OCI-LY7 (cell line): Measurements from ENCODE around the gene LFNG. TPM values are rescaled to one million over a fixed set of nuclear protein-coding genes. Genes with fewer than 3 reads are reported as not detected.

ENCODE experiments used
- BruUV-seq: library from RNA; stranded (reverse); fragments of 400-500 nt; replicated peaks from 2 replicates; lab custom pipeline; 2021; lab: Mats Ljungman, UMichigan
- CTCF ChIA-PET: fragments of 300-600 bp; sonication (Branson Sonifier 250); formaldehyde crosslinking; loops from one replicate; lab custom pipeline; 2022; ENCODE audit warnings: antibody characterized with exemption; ENCODE audit not compliant: unreplicated experiment; lab: Charles Lee
- POLR2A ChIA-PET: fragments of 300-600 bp; sonication (Branson Sonifier 250); formaldehyde crosslinking; loops from one replicate; lab custom pipeline; 2022; ENCODE audit warnings: antibody characterized with exemption; lab: Charles Lee
- DNase-seq: peaks from one replicate; pipeline ENCODE4 v3.0.0-alpha.2; 2015; ENCODE audit warnings: low spot score
- H2AFZ ChIP-seq: fragments of 200-600 bp; sonication (generic), shearing (Covaris generic); 2 replicates; pipeline ENCODE4 v1.6.1; 2014; ENCODE audit warnings: mild to moderate bottlenecking, antibody characterized with exemption, low read length, moderate library complexity
- H3K27ac ChIP-seq: fragments of 200-600 bp; sonication (generic); 2 replicates; pipeline ENCODE4 v1.5.1; 2014; ENCODE audit warnings: mixed run types, low read depth, mild to moderate bottlenecking, moderate library complexity, low read length, inconsistent platforms; ENCODE audit not compliant: poor library complexity, severe bottlenecking
- H3K36me3 ChIP-seq: fragments of 200-600 bp; sonication (generic); 2 replicates; pipeline ENCODE4 v1.6.1; 2014; ENCODE audit warnings: mild to moderate bottlenecking, antibody characterized with exemption, low read length, moderate library complexity, mixed read lengths; ENCODE audit not compliant: insufficient read depth
- H3K4me1 ChIP-seq: fragments of 200-600 bp; sonication (generic); 2 replicates; pipeline ENCODE4 v1.5.1; 2014; ENCODE audit warnings: mild to moderate bottlenecking, low read length; ENCODE audit not compliant: insufficient read depth, poor library complexity, severe bottlenecking
- H3K4me2 ChIP-seq: fragments of 200-600 bp; sonication (generic); 2 replicates; pipeline ENCODE4 v1.6.1; 2014; ENCODE audit warnings: mild to moderate bottlenecking, low read length
- H3K4me3 ChIP-seq: fragments of 200-600 bp; sonication (generic); 2 replicates; pipeline ENCODE4 v1.5.1; 2014; ENCODE audit warnings: mild to moderate bottlenecking, low read depth, low read length; ENCODE audit not compliant: poor library complexity, severe bottlenecking
- H3K79me2 ChIP-seq: fragments of 200-600 bp; sonication (generic); 2 replicates; pipeline ENCODE4 v1.6.1; 2016; ENCODE audit warnings: low read depth, mild to moderate bottlenecking, low read length, moderate library complexity, mixed read lengths; ENCODE audit not compliant: insufficient read depth
- H3K9me2 ChIP-seq: fragments of 200-600 bp; sonication (generic); 2 replicates; pipeline ENCODE4 v1.6.1; 2016; ENCODE audit warnings: mild to moderate bottlenecking, low read length, mixed read lengths; ENCODE audit not compliant: insufficient read depth
- H3K9me3 ChIP-seq: fragments of 200-600 bp; sonication (generic); 2 replicates; pipeline ENCODE4 v1.6.1; 2014; ENCODE audit warnings: mild to moderate bottlenecking, mixed run types, low read length, mixed read lengths
- H4K20me1 ChIP-seq: fragments of 200-600 bp; sonication (generic); 2 replicates; pipeline ENCODE4 v1.6.1; 2014; ENCODE audit warnings: mild to moderate bottlenecking, antibody characterized with exemption, low read length, moderate library complexity, mixed read lengths; ENCODE audit not compliant: insufficient read depth
- CTCF ChIP-seq: fragments of 200-600 bp; sonication (generic); conservative IDR thresholded peaks from 2 replicates; pipeline ENCODE4 v1.5.1; 2014; ENCODE audit warnings: mild to moderate bottlenecking, antibody characterized with exemption, low read length, moderate library complexity, mixed read lengths
- EZH2phosphoT487 ChIP-seq: fragments of 200-600 bp; sonication (generic); IDR thresholded peaks from 2 replicates; pipeline ENCODE4 v1.6.1; 2018; ENCODE audit warnings: low read depth, borderline replicate concordance, mild to moderate bottlenecking, mixed run types, antibody characterized with exemption, low read length, moderate library complexity, mixed read lengths
- intact Hi-C: fragments of 100-400 bp; cut with micrococcal nuclease; formaldehyde crosslinking; loops from one replicate; pipeline ENCODE4 v1.10.0; 2022; ENCODE audit not compliant: unreplicated experiment
- total RNA-seq, 2 experiments: library from RNA; depleted of rRNA in 1 of 2; stranded (reverse); fragments of >200 nt in 1 of 2; shearing (Covaris generic) in 1 of 2; gene quantifications; 2 replicates each; pipeline ENCODE4 v1.2.3, GENCODE V29; 2014 to 2022

LFNG gene
- total RNA-seq, 2 experiments from 2014 or later = 1.2 to 2.1 TPM

- no peak for TF ChIP-seq CTCF
- no peak for TF ChIP-seq EZH2phosphoT487
- H3K27ac ChIP-seq = no peak overlapping the region
- no peak for DNase-seq
- no peaks in the 10 kb centered on the region for H3K9me3 ChIP-seq
- H3K36me3 ChIP-seq = no peaks in the 10 kb centered on the region
- H4K20me1 ChIP-seq = no peaks in the 10 kb centered on the region
- H3K79me2 ChIP-seq = no peaks in the 10 kb centered on the region
- H3K9me2 ChIP-seq = no peaks in the 10 kb centered on the region
- H2AFZ ChIP-seq = no peak overlapping the region
- POLR2A ChIA-PET = no interaction called here
- H3K4me3 ChIP-seq = no peak overlapping the region
- no peak overlapping the region for H3K4me2 ChIP-seq
- CTCF ChIA-PET = no interaction called here
- H3K4me1 ChIP-seq = no peaks in the 10 kb centered on the region
- BruUV-seq = no TSS peak
- intact Hi-C loops = no loop called here
Observed at GRCh38 chr7:2492038-2492437, 27.5 kb upstream of the LFNG start.

GRCh38 chr7:2493205-2494164, 26.1 kb upstream of the LFNG start:
- POLR2A ChIA-PET = interaction anchor here (0.6 kb wide), 1 partner anchor 8 kb away, joined by 3 read pairs; no protein-coding TSS in a partner anchor
- no peaks in the 10 kb centered on the region for H3K36me3 ChIP-seq
- no peaks in the 10 kb centered on the region for H3K9me2 ChIP-seq

More at GRCh38 chr7:2493205-2494164, 26.1 kb upstream of the LFNG start:
- no peak overlapping the region for H3K4me2 ChIP-seq
- no peak overlapping the region for H3K4me3 ChIP-seq
- no peak overlapping the region for H3K27ac ChIP-seq
- H3K79me2 ChIP-seq = no peaks in the 10 kb centered on the region
- no peaks in the 10 kb centered on the region; the same call in 1 of the 2 replicates for H4K20me1 ChIP-seq
- no peaks in the 10 kb centered on the region for H3K4me1 ChIP-seq
- H2AFZ ChIP-seq = no peak overlapping the region
- BruUV-seq = no TSS peak
- no peaks in the 10 kb centered on the region for H3K9me3 ChIP-seq
- CTCF ChIA-PET = no interaction called here
- intact Hi-C loops = no loop called here
- no peak for TF ChIP-seq EZH2phosphoT487
- TF ChIP-seq CTCF = no peak
- no peak for DNase-seq
